IMR-90 (cell line): ENCODE results near the gene PRKRIP1. TPM values are rescaled to one million over a fixed set of nuclear protein-coding genes. Genes with fewer than 3 reads are reported as not detected.

Experiments used
- microRNA-seq, 2 experiments: library from miRNA; stranded (forward) in 1 of 2; unstranded in 1 of 2; fragments of 10-50 nt in 1 of 2; fragments of <30 nt in 1 of 2; gene quantifications in 1 of 2; microRNA quantifications in 1 of 2; one replicate each; pipeline versions ENCODE3 to v1.1.0; 2013 to 2020; ENCODE audit not compliant: insufficient read depth in 1 of 2, insufficient read length in 1 of 2, unreplicated experiment in 1 of 2
- polyA plus RNA-seq, 3 experiments: library from polyadenylated mRNA; depleted of rRNA; stranded (reverse); fragments of >200 nt; gene quantifications; 2 replicates each; pipeline ENCODE4 v1.2.3, GENCODE V29; 2012; ENCODE audit warnings: low replicate concordance in 1 of 3
- small RNA-seq, 5 experiments: library from RNA; depleted of rRNA; stranded (forward); fragments of <200 nt; gene quantifications; one replicate each; pipeline ENCODE3, GENCODE V24; 2012
- total RNA-seq: library from RNA; depleted of rRNA; stranded (reverse); fragments of >200 nt; gene quantifications from 2 replicates; pipeline ENCODE4 v1.2.3, GENCODE V29; 2012; rRNA removed

Gene PRKRIP1
- total and polyA plus RNA-seq, 2 of the 4 experiments (the other 2 are of a cell fraction), result 6.5 to 21.6 TPM

Small RNA genes within 50 kb of the gene (microRNA-seq; reads per million reads assigned to microRNA genes)
- gene AC091390.4 (ENCODE audit: insufficient read depth, insufficient read length) (not detected), gene MIR4467 (ENCODE audit: unreplicated experiment) (8.0 reads per million, percentile 19 among the genes with 10 or more reads in this experiment), gene MIR5090 (ENCODE audit: unreplicated experiment) (1.1 reads per million), gene MIR548O (ENCODE audit: insufficient read depth in 1 of 2, insufficient read length in 1 of 2, unreplicated experiment in 1 of 2) (0 reads per million in 2 experiments)

Small RNA genes within 50 kb of the gene (small RNA-seq; reads per million reads assigned to genes)
- gene AC091390.4 (0 reads per million in 5 experiments), gene MIR548O (0 to 0.04 (median 0) reads per million in 5 experiments)

Other genes with a start within 250 kb of the PRKRIP1 start
- gene SH2B2, start 109.5 kb upstream of the PRKRIP1 start, total RNA-seq, result 0.36 and 0.56 TPM in 2 replicates
- 0.99 and 1.7 TPM in 2 replicates for gene SH2B2, start 109.5 kb upstream of the PRKRIP1 start, polyA plus RNA-seq (2012; rRNA removed)
- not detected in 2 replicates for gene SPDYE6, start 39.9 kb upstream of the PRKRIP1 start, total RNA-seq
- not detected in 2 replicates for gene SPDYE6, start 39.9 kb upstream of the PRKRIP1 start, polyA plus RNA-seq (2012; rRNA removed)
- 52.0 and 52.2 TPM in 2 replicates for gene ORAI2, start 37.2 kb downstream of the PRKRIP1 start, total RNA-seq
- gene ORAI2, start 37.2 kb downstream of the PRKRIP1 start, polyA plus RNA-seq (2012; rRNA removed), result 58.3 and 73.5 TPM in 2 replicates
- gene ALKBH4, start 68.5 kb downstream of the PRKRIP1 start, total RNA-seq, result 6.1 and 7.2 TPM in 2 replicates
- gene ALKBH4, start 68.5 kb downstream of the PRKRIP1 start, polyA plus RNA-seq (2012; rRNA removed), result 7.4 and 8.1 TPM in 2 replicates
- gene LRWD1, start 68.6 kb downstream of the PRKRIP1 start, total RNA-seq, result 13.3 and 20.3 TPM in 2 replicates
- gene LRWD1, start 68.6 kb downstream of the PRKRIP1 start, polyA plus RNA-seq (2012; rRNA removed), result 27.2 and 31.6 TPM in 2 replicates
- 20.8 and 31.1 TPM in 2 replicates for gene POLR2J, start 82.6 kb downstream of the PRKRIP1 start, total RNA-seq
- gene POLR2J, start 82.6 kb downstream of the PRKRIP1 start, polyA plus RNA-seq (2012; rRNA removed), result 92.6 and 134 TPM in 2 replicates
- gene RASA4B, start 121.4 kb downstream of the PRKRIP1 start, total RNA-seq, result 1.8 and 3.3 TPM in 2 replicates
- gene RASA4B, start 121.4 kb downstream of the PRKRIP1 start, polyA plus RNA-seq (2012; rRNA removed), result 7.7 and 9.3 TPM in 2 replicates
- gene UPK3BL2, start 147.3 kb downstream of the PRKRIP1 start, total RNA-seq, result 0.18 and 0.56 TPM in 2 replicates
- gene UPK3BL2, start 147.3 kb downstream of the PRKRIP1 start, polyA plus RNA-seq (2012; rRNA removed), result 4.6 and 5.7 TPM in 2 replicates
- gene SPDYE2, start 154.9 kb downstream of the PRKRIP1 start, total RNA-seq, result not detected in 2 replicates
- not detected in 2 replicates for gene SPDYE2, start 154.9 kb downstream of the PRKRIP1 start, polyA plus RNA-seq (2012; rRNA removed)
- 13.1 and 14.2 TPM in 2 replicates for gene POLR2J3, start 176.2 kb downstream of the PRKRIP1 start, total RNA-seq
- 9.3 and 14.7 TPM in 2 replicates for gene POLR2J3, start 176.2 kb downstream of the PRKRIP1 start, polyA plus RNA-seq (2012; rRNA removed)
- gene RASA4, start 220.4 kb downstream of the PRKRIP1 start, total RNA-seq, result 3.3 and 3.8 TPM in 2 replicates
- 18.6 and 21.4 TPM in 2 replicates for gene RASA4, start 220.4 kb downstream of the PRKRIP1 start, polyA plus RNA-seq (2012; rRNA removed)
- gene UPK3BL1, start 246.4 kb downstream of the PRKRIP1 start, total RNA-seq, result 1.6 and 2.8 TPM in 2 replicates
- gene UPK3BL1, start 246.4 kb downstream of the PRKRIP1 start, polyA plus RNA-seq (2012; rRNA removed), result 21.1 and 23.9 TPM in 2 replicates